Activated naive CD8-positive, alpha-beta T cell treated with anti-CD3 and anti-CD28 coated beads for 36 hours (primary cell): ENCODE data around the gene GREB1L. TPM values are rescaled to one million over a fixed set of nuclear protein-coding genes. Genes with fewer than 3 reads are reported as not detected.
"Not testable (repeated sequence)": the region's sequence is repeated elsewhere in the genome, so short reads cannot be mapped to it uniquely, and the experiment has no call there.

Experiments used
- DNase-seq: peaks from one replicate; pipeline ENCODE4 v3.0.0; 2021
- H3K27ac Mint-ChIP-seq: one replicate; pipeline ENCODE4 v1.8.0; 2022; ENCODE audit warnings: mild to moderate bottlenecking, moderate library complexity, mixed read lengths
- H3K27me3 Mint-ChIP-seq: one replicate; pipeline ENCODE4 v1.8.0; 2022; ENCODE audit warnings: mild to moderate bottlenecking, mixed read lengths
- H3K36me3 Mint-ChIP-seq: one replicate; pipeline ENCODE4 v1.8.0; 2021; ENCODE audit warnings: mild to moderate bottlenecking, mixed read lengths
- H3K4me1 Mint-ChIP-seq: one replicate; pipeline ENCODE4 v1.8.0; 2021; ENCODE audit warnings: mixed read lengths
- H3K4me3 Mint-ChIP-seq: one replicate; pipeline ENCODE4 v1.8.0; 2022; ENCODE audit warnings: mild to moderate bottlenecking, moderate library complexity, mixed read lengths
- H3K9me3 Mint-ChIP-seq: one replicate; pipeline ENCODE4 v1.8.0; 2022; ENCODE audit warnings: mixed read lengths
- total RNA-seq, 2 experiments: library from RNA; stranded (reverse); gene quantifications; one replicate each; pipeline ENCODE4 v1.2.3, GENCODE V29; 2021

Gene GREB1L
- total RNA-seq, 2 experiments from 2014 or later: not detected

DNA sequence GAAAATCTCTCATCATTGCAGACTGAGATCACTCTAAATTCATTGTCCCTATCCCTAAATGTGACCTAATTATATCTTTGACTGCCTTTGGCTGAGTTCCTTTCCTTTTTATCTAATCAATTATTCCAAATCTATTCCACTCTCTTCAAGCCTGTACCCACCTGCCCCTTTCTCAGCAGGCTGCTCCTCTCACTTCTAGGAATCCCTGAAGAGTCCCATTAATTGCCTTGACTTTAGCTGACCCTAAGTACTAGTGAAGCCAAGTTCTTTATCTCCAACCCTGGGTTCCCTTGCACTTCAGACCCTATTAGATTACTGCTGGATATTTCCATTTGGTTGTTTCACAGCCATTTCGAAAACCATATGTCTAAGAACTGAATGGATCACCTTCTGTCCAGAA, 102.8 kb downstream of the GREB1L start:
- DNase-seq: no peak
- H3K27ac Mint-ChIP-seq: no peak overlapping the region
- no peaks in the 10 kb centered on the region for H3K4me1 Mint-ChIP-seq
- H3K4me3 Mint-ChIP-seq: no peak overlapping the region
- H3K36me3 Mint-ChIP-seq: no peaks in the 10 kb centered on the region
- peaks cover 10% of the 10 kb centered on the region for H3K27me3 Mint-ChIP-seq
- H3K9me3 Mint-ChIP-seq: no peaks in the 10 kb centered on the region

GRCh38 chr18:21345840-21346239, 103.8 kb downstream of the GREB1L start:
- Mint-ChIP-seq H3K36me3 (no peaks in the 10 kb centered on the region), H3K27me3 (peaks cover 16% of the 10 kb centered on the region), H3K27ac (no peak overlapping the region), H3K4me3 (no peak overlapping the region), H3K4me1 (no peaks in the 10 kb centered on the region), H3K9me3 (no peaks in the 10 kb centered on the region)
- no peak for DNase-seq

- Mint-ChIP-seq H3K27me3 (peaks cover 25% of the 10 kb centered on the region), H3K36me3 (no peaks in the 10 kb centered on the region), H3K27ac (no peak overlapping the region), H3K4me1 (no peaks in the 10 kb centered on the region), H3K9me3 (no peaks in the 10 kb centered on the region), H3K4me3 (no peak overlapping the region)
- no peak for DNase-seq
Observed at GRCh38 chr18:21359746-21360145, 117.7 kb downstream of the GREB1L start.

- peaks cover 21% of the 10 kb centered on the region for H3K27me3 Mint-ChIP-seq
- H3K4me3 Mint-ChIP-seq: no peak overlapping the region
- DNase-seq: no peak
- no peaks in the 10 kb centered on the region for H3K9me3 Mint-ChIP-seq
- no peak overlapping the region for H3K27ac Mint-ChIP-seq
- H3K4me1 Mint-ChIP-seq: no peaks in the 10 kb centered on the region
- H3K36me3 Mint-ChIP-seq: no peaks in the 10 kb centered on the region
Observed at GRCh38 chr18:21361307-21361880, 119.4 kb downstream of the GREB1L start.

- no peaks in the 10 kb centered on the region for H3K36me3 Mint-ChIP-seq
Observed at GRCh38 chr18:21362831-21363230, 120.8 kb downstream of the GREB1L start.

DNA sequence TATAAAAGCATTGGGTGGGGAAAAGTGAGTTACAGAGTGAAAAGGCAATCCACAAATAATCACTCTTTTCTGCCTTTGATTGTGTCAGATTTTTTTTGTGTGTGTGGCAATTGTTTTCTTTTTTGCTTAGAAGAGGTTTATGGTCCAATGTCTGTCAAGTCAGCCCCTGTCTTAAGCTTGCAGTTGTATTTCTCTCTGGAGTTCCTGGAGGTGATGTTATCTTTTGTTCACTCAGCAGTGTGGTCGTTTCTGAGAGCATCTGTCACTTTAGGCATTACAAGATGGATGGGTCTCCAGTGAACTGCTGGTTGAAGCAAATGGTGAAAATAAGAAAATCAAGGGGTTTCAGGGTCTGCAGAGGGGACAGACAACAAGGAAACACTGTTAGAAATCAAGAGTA, 121.3 kb downstream of the GREB1L start:
- H3K27ac Mint-ChIP-seq: no peak overlapping the region
- H3K27me3 Mint-ChIP-seq: peaks cover 27% of the 10 kb centered on the region
- H3K4me1 Mint-ChIP-seq: no peaks in the 10 kb centered on the region
- no peaks in the 10 kb centered on the region for H3K36me3 Mint-ChIP-seq
- no peak for DNase-seq
- H3K4me3 Mint-ChIP-seq: no peak overlapping the region
- H3K9me3 Mint-ChIP-seq: no peaks in the 10 kb centered on the region

More at GRCh38 chr18:21362831-21363230, 120.8 kb downstream of the GREB1L start:
- Mint-ChIP-seq H3K4me3 (no peak overlapping the region), H3K27ac (no peak overlapping the region), H3K27me3 (peaks cover 27% of the 10 kb centered on the region), H3K9me3 (no peaks in the 10 kb centered on the region), H3K4me1 (no peaks in the 10 kb centered on the region)
- DNase-seq: no peak

DNA sequence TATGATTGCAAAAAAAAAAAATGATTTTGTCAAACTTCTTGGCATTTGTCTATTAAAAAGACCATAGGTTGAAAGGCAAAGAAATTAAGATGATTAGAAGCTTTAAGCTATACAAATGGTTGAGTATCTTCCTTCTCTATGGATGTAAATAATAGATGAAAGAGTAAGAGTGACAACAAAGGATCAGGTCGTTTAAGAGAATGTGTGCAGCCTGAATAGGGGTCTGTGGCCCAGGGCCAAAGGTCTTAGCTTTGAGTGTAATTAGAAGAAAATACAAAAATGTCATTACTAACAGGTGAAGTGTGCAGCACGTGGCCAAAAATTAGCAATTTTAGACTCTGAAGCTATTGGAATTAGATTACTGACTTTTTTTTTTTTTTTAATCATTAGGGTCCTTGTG, 122.4 kb downstream of the GREB1L start:
- H3K4me1 Mint-ChIP-seq: no peaks in the 10 kb centered on the region
- H3K4me3 Mint-ChIP-seq: no peak overlapping the region
- H3K27ac Mint-ChIP-seq: no peak overlapping the region
- H3K36me3 Mint-ChIP-seq: no peaks in the 10 kb centered on the region
- H3K27me3 Mint-ChIP-seq: peaks cover 23% of the 10 kb centered on the region
- DNase-seq: no peak
- no peaks in the 10 kb centered on the region for H3K9me3 Mint-ChIP-seq

- no peaks in the 10 kb centered on the region for H3K4me1 Mint-ChIP-seq
- H3K27me3 Mint-ChIP-seq: peaks cover 7% of the 10 kb centered on the region
- H3K9me3 Mint-ChIP-seq: no peaks in the 10 kb centered on the region
- H3K36me3 Mint-ChIP-seq: no peaks in the 10 kb centered on the region
- DNase-seq: no peak
- no peak overlapping the region for H3K4me3 Mint-ChIP-seq
- H3K27ac Mint-ChIP-seq: no peak overlapping the region
Observed at GRCh38 chr18:21366896-21367295, 124.9 kb downstream of the GREB1L start.

DNA sequence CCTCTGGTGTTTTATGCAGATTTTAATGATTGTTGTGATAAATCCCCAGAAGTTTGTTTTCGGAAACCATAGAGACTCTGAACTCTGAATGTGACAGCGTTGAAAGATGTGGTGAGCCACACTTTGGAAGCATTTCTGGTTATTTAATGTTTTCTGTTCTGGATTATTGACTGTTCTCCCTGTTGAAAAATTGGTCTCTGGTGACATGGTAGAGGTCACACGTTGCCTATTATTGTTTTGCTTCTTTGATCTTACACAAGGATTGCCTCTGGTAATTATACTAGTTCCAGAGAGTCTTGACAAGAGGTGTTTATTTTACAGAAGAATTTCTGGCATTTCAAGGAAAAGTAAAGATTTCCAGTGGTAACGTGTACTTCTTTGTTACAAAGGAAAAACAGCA, 127.1 kb downstream of the GREB1L start:
- H3K27ac Mint-ChIP-seq: no peak overlapping the region
- H3K4me1 Mint-ChIP-seq: no peaks in the 10 kb centered on the region
- peaks cover 7% of the 10 kb centered on the region for H3K27me3 Mint-ChIP-seq
- no peak for DNase-seq
- H3K9me3 Mint-ChIP-seq: no peaks in the 10 kb centered on the region
- no peak overlapping the region for H3K4me3 Mint-ChIP-seq
- H3K36me3 Mint-ChIP-seq: no peaks in the 10 kb centered on the region

DNA sequence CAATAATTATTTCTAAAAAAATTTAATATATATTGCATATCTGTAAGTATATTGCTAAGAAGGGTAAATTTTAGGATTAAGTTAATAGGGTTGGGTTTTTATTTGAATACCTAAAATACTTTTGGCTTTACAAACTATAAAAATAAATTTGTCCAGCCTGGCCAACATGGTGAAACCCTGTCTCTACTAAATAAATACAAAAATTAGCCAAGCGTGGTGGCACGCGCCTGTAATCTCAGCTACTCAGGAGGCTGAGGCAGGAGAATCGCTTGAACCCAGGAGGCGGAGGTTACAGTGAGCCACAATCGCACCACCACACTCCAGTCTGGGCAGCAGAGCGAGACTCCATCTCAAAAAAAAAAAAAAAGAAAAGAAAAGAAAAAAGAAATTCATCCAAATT, 127.6 kb downstream of the GREB1L start:
- H3K4me3 Mint-ChIP-seq, DNase-seq, H3K4me1 Mint-ChIP-seq, H3K27ac Mint-ChIP-seq, H3K27me3 Mint-ChIP-seq, H3K9me3 Mint-ChIP-seq, H3K36me3 Mint-ChIP-seq: not testable (repeated sequence)

GRCh38 chr18:21383031-21383430, 141.0 kb downstream of the GREB1L start:
- no peaks in the 10 kb centered on the region for H3K4me1 Mint-ChIP-seq
- no peaks in the 10 kb centered on the region for H3K9me3 Mint-ChIP-seq
- no peak overlapping the region for H3K4me3 Mint-ChIP-seq
- no peaks in the 10 kb centered on the region for H3K27me3 Mint-ChIP-seq
- no peak overlapping the region for H3K27ac Mint-ChIP-seq
- no peak for DNase-seq
- no peaks in the 10 kb centered on the region for H3K36me3 Mint-ChIP-seq

DNA sequence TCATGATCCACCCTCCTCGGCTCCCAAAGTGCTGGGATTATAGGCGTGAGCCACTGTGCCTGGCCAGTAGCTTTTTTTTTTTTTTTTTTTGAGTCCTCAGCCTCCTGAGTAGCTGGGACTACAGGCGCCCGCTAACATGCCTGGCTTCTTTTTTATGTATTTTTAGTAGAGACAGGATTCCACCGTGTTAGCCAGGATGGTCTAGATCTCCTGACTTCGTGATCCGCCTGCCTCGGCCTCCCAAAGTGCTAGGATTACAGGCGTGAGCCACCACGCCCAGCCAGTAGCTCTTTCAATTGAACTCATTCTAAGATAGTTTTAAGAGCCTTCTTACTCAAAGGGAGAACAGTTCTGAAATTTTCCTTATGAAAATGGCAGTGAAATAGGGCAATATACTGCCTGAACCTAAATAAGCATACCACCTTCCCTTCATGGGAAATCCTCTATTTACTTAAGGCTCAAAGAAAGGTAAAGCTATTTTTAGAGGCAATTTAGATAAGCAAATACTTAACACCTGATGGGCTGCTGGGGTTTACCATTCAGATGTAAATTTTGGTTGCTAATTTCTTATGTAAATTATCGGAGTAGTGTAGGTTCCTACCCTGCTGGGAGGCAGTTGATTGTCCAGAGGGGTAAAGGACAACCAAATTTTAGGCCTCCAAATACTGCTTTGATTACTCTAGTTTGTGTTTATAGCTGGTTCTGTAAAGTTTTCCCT, 144.7 kb downstream of the GREB1L start:
- no peak for DNase-seq
- Mint-ChIP-seq H3K27ac (no peak overlapping the region), H3K27me3 (no peaks in the 10 kb centered on the region), H3K4me1 (no peaks in the 10 kb centered on the region), H3K4me3 (no peak overlapping the region), H3K9me3 (no peaks in the 10 kb centered on the region), H3K36me3 (no peaks in the 10 kb centered on the region)

GRCh38 chr18:21387886-21388285, 145.9 kb downstream of the GREB1L start:
- H3K27me3 Mint-ChIP-seq: no peaks in the 10 kb centered on the region
- H3K4me3 Mint-ChIP-seq: no peak overlapping the region
- DNase-seq: no peak
- no peaks in the 10 kb centered on the region for H3K4me1 Mint-ChIP-seq
- H3K27ac Mint-ChIP-seq: no peak overlapping the region
- no peaks in the 10 kb centered on the region for H3K9me3 Mint-ChIP-seq
- no peaks in the 10 kb centered on the region for H3K36me3 Mint-ChIP-seq

DNA sequence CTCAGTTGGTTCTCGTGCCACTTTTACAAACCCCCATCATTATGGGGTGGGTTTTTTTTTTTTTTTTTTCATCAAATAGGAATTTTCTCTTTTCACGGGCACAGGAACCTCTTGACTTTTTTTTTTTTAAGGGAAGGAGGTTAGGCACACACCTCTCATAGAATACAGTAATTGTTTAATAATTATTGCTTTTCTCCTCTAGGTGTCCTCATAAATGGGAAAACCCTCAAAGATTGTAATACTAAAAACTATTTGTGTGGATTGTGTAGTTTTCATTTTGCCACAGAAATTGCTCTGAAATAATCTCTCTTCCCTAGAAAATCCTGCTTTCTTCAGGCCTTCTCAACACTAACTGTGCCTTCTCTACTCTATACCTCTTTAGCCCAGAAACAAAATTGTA, 147.3 kb downstream of the GREB1L start:
- Mint-ChIP-seq H3K36me3 (no peaks in the 10 kb centered on the region), H3K27me3 (no peaks in the 10 kb centered on the region), H3K4me1 (no peaks in the 10 kb centered on the region), H3K9me3 (no peaks in the 10 kb centered on the region), H3K4me3 (no peak overlapping the region), H3K27ac (no peak overlapping the region)
- no peak for DNase-seq

- DNase-seq: no peak
- Mint-ChIP-seq H3K27me3 (no peaks in the 10 kb centered on the region), H3K27ac (no peak overlapping the region), H3K4me3 (no peak overlapping the region), H3K36me3 (no peaks in the 10 kb centered on the region), H3K4me1 (no peaks in the 10 kb centered on the region), H3K9me3 (no peaks in the 10 kb centered on the region)
Observed at GRCh38 chr18:21389903-21390302, 147.9 kb downstream of the GREB1L start.

DNA sequence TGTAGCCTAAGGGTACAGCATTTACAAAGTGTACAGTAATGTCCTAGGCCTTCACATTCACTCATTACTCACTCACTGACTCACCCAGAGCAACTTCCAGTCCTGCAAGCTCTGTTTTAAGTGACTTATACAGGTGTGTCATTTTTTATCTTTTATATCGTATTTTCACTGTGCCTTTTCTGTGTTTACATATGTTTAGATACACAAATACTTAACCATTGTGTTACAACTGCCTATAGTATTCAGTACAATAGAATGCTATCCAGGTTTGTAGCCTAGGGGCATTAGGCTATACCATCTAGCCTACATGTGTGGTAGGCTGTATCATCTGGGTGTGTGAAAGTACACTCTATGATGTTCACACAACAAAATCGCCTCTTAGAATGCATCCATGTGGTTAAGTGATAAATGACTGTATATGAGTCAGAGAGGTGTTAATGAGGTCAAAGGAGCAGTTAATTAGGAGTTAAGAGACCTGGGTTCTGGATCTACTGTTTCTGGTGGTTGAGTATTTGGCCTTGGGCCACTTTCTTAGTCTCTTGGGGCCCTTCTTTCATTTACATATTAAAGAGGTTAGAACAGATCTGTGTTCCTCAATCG, 149.1 kb downstream of the GREB1L start:
- no peak overlapping the region for H3K4me3 Mint-ChIP-seq
- DNase-seq: no peak
- no peaks in the 10 kb centered on the region for H3K9me3 Mint-ChIP-seq
- H3K36me3 Mint-ChIP-seq: no peaks in the 10 kb centered on the region
- no peaks in the 10 kb centered on the region for H3K4me1 Mint-ChIP-seq
- no peaks in the 10 kb centered on the region for H3K27me3 Mint-ChIP-seq
- no peak overlapping the region for H3K27ac Mint-ChIP-seq
